NCI-H187 treated with DMSO at 0.1 percent for 48 hours (cell line): ENCODE results near the gene ARL15.
"Not testable (repeated sequence)": the region's sequence is repeated elsewhere in the genome, so short reads cannot be mapped to it uniquely, and the experiment has no call there.

ENCODE experiments used
- DNase-seq: peaks from one replicate; lab custom pipeline; 2025; lab: John Stamatoyannopoulos, UW

Gene ARL15

GRCh38 chr5:54091307-54092130 is 218.9 kb downstream of the ARL15 start:
- DNase-seq, result no peak

- no peak for DNase-seq
Observed at GRCh38 chr5:54090495-54091120, 219.8 kb downstream of the ARL15 start.

GRCh38 chr5:54088081-54088480 is 222.3 kb downstream of the ARL15 start:
- no peak for DNase-seq

GRCh38 chr5:54087436-54087835 is 222.9 kb downstream of the ARL15 start:
- no peak for DNase-seq

GRCh38 chr5:54086191-54086590 is 224.2 kb downstream of the ARL15 start:
- no peak for DNase-seq

- no peak for DNase-seq
Observed at GRCh38 chr5:54084696-54085095, 225.7 kb downstream of the ARL15 start.

- no peak for DNase-seq
Observed at GRCh38 chr5:54083851-54084250, 226.5 kb downstream of the ARL15 start.

GRCh38 chr5:54083245-54083644 is 227.1 kb downstream of the ARL15 start:
- DNase-seq, result no peak

GRCh38 chr5:54081415-54081814 is 229.0 kb downstream of the ARL15 start:
- no peak for DNase-seq

- DNase-seq, result no peak
Observed at GRCh38 chr5:54080831-54081230, 229.5 kb downstream of the ARL15 start.

- DNase-seq, result no peak
Observed at GRCh38 chr5:54073735-54074134, 236.6 kb downstream of the ARL15 start.

- DNase-seq, result no peak
Observed at GRCh38 chr5:54073131-54073530, 237.2 kb downstream of the ARL15 start.

GRCh38 chr5:54066433-54066832 is 243.9 kb downstream of the ARL15 start:
- no peak for DNase-seq

GRCh38 chr5:54063817-54064216 is 246.6 kb downstream of the ARL15 start:
- DNase-seq, result no peak

- DNase-seq, result no peak
Observed at GRCh38 chr5:54062958-54063357, 247.4 kb downstream of the ARL15 start.

GRCh38 chr5:54060919-54061318 is 249.5 kb downstream of the ARL15 start:
- DNase-seq, result not testable (repeated sequence)

- DNase-seq, result no peak
Observed at GRCh38 chr5:54049963-54050362, 260.4 kb downstream of the ARL15 start.

- DNase-seq, result no peak
Observed at GRCh38 chr5:54049144-54049543, 261.2 kb downstream of the ARL15 start.

GRCh38 chr5:54045077-54045792 is 265.1 kb downstream of the ARL15 start:
- no peak for DNase-seq

- not testable (repeated sequence) for DNase-seq
Observed at GRCh38 chr5:54044276-54044675, 266.1 kb downstream of the ARL15 start.

GRCh38 chr5:54040804-54041203 is 269.6 kb downstream of the ARL15 start:
- no peak for DNase-seq

- no peak for DNase-seq
Observed at GRCh38 chr5:54040018-54040417, 270.4 kb downstream of the ARL15 start.

GRCh38 chr5:54037205-54037604 is 273.2 kb downstream of the ARL15 start:
- no peak for DNase-seq
